Measurements from ENCODE around the gene INVS. TPM values are rescaled to one million over a fixed set of nuclear protein-coding genes. Genes with fewer than 3 reads are reported as not detected.
"Not testable (repeated sequence)": the region's sequence is repeated elsewhere in the genome, so short reads cannot be mapped to it uniquely, and the experiment has no call there.

Gene INVS
- total and polyA plus RNA-seq, 2 of the 13 experiments (the other 11 are each of a cell fraction or from before 2014, with no cell fraction given) = 11.3 to 16.3 TPM

DNA sequence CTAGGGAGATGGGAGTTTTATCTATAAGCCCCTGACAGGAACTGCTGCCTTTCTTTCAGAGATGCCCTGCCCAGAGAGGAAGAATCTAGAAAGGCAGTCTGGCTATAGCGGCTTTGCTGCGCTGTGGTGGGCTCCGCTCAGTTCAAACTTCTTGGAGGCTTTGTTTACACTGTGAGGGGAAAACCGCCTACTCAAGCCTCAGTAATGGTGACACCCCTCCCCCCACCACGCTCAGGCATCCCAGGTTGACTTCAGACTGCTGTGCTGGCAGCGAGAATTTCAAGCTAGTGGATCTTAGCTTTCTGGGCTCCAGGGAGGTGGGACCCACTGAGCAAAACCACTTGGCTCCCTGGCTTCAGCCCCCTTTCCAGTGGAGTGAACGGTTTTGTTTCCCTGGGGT, 137.9 kb downstream of the INVS start:
- H3K36me3 ChIP-seq (replicated peaks in 1 of 2; ENCODE audit: control insufficient read depth in 1 of 2, insufficient read depth in 2 of 2, low read length in 2 of 2); H3K9me3 ChIP-seq (ENCODE audit: low read length); in situ Hi-C loops (cut with HindIII; ENCODE audit: extremely low pct_ligation_motif_present, low pct_unique_long_range_greater_than_20kb); H3K4me3 ChIP-seq (replicated peaks in 1 of 3; ENCODE audit: insufficient read depth in 1 of 3, low read depth in 2 of 3, low read length in 3 of 3); H3K79me2 ChIP-seq (ENCODE audit: insufficient read depth, low read length); CTCF ChIA-PET (ENCODE audit: low intra/inter-chr PET ratio, low total read pairs); intact Hi-C loops (cut with micrococcal nuclease; ENCODE audit: unreplicated experiment); H3K4me2 ChIP-seq (ENCODE audit: low read depth, low read length); DNase-seq (ENCODE audit: low spot score); BruUV-seq (replicated peaks); H3K27me3 ChIP-seq (ENCODE audit: control insufficient read depth in 1 of 2, insufficient read depth in 2 of 2, low read length in 2 of 2); ATAC-seq; H3K4me1 ChIP-seq (ENCODE audit: insufficient read depth, low read length); H2AFZ ChIP-seq (ENCODE audit: low read length); H4K20me1 ChIP-seq (ENCODE audit: insufficient read depth, low read length); FAIRE-seq; H3K27ac ChIP-seq (ENCODE audit: extremely low read length, insufficient read depth, low read length); H3K9ac ChIP-seq (ENCODE audit: insufficient read depth, low read depth, low read length); POLR2A ChIA-PET: not testable (repeated sequence)
- WGBS (ENCODE audit: low lambda C conversion rate) = 96% methylated on average over 7 of the region's 7 CpGs

DNA sequence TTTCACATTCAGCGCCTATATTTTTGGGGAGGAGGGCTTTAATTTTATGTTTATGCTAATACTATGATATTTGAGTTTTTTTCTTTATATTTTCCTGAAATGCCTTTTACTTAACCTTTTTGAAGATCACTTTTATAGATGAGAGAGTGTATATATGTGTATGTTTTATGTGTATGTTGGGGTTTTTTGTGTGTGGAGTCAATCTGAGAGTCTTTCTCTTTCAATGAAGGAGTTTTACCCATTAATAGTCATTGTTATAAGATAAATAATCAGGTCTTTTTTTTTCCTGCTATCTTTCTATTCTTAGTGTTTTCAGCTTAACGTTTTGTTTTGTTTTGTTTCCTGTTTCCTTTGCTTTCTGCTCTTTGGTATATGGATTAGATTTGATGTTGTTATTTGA, 141.5 kb downstream of the INVS start:
- H3K4me3 ChIP-seq (replicated peaks in 1 of 3; ENCODE audit: insufficient read depth in 1 of 3, low read depth in 2 of 3, low read length in 3 of 3) = no peak overlapping the region
- intact Hi-C loops (cut with micrococcal nuclease; ENCODE audit: unreplicated experiment) = no loop called here
- no peaks in the 10 kb centered on the region for H3K9me3 ChIP-seq (ENCODE audit: low read length)
- DNase-seq (ENCODE audit: low spot score) (no peak), ATAC-seq (no peak), FAIRE-seq (no peak)
- H3K9ac ChIP-seq (ENCODE audit: insufficient read depth, low read depth, low read length) = no peak overlapping the region
- no TSS peak for BruUV-seq (replicated peaks)
- no peaks in the 10 kb centered on the region for H3K79me2 ChIP-seq (ENCODE audit: insufficient read depth, low read length)
- H3K27ac ChIP-seq (ENCODE audit: extremely low read length, insufficient read depth, low read length) = no peak overlapping the region
- in situ Hi-C loops (cut with HindIII; ENCODE audit: extremely low pct_ligation_motif_present, low pct_unique_long_range_greater_than_20kb) = no loop called here
- H3K36me3 ChIP-seq (replicated peaks in 1 of 2; ENCODE audit: control insufficient read depth in 1 of 2, insufficient read depth in 2 of 2, low read length in 2 of 2) = peaks cover 0 to 11% of the 10 kb centered on the region in 2 experiments; a peak in 1 of 5 replicates
- H3K4me2 ChIP-seq (ENCODE audit: low read depth, low read length) = no peak overlapping the region
- ChIA-PET POLR2A (no interaction called here), CTCF (ENCODE audit: low intra/inter-chr PET ratio, low total read pairs) (no interaction called here)
- no peaks in the 10 kb centered on the region for H3K27me3 ChIP-seq (ENCODE audit: control insufficient read depth in 1 of 2, insufficient read depth in 2 of 2, low read length in 2 of 2)
- H3K4me1 ChIP-seq (ENCODE audit: insufficient read depth, low read length) = no peaks in the 10 kb centered on the region
- WGBS (ENCODE audit: low lambda C conversion rate) = 88% methylated on average over 2 of the region's 2 CpGs
- no peak overlapping the region for H2AFZ ChIP-seq (ENCODE audit: low read length)
- H4K20me1 ChIP-seq (ENCODE audit: insufficient read depth, low read length) = no peaks in the 10 kb centered on the region
- TF ChIP-seq ZNF350 (CRISPR knock-in tag; IDR thresholded peaks at IDR 0.05; ENCODE audit: borderline replicate concordance, low read depth) (no peak), U2AF2 (IDR thresholded peaks at IDR 0.05; ENCODE audit: low read depth, low read length) (no peak), KLF15 (CRISPR knock-in tag; IDR thresholded peaks at IDR 0.05; ENCODE audit: borderline replicate concordance) (no peak), CCDC6 (CRISPR knock-in tag; IDR thresholded peaks at IDR 0.05) (no peak)
- TF ChIP-seq, protein P1, sequence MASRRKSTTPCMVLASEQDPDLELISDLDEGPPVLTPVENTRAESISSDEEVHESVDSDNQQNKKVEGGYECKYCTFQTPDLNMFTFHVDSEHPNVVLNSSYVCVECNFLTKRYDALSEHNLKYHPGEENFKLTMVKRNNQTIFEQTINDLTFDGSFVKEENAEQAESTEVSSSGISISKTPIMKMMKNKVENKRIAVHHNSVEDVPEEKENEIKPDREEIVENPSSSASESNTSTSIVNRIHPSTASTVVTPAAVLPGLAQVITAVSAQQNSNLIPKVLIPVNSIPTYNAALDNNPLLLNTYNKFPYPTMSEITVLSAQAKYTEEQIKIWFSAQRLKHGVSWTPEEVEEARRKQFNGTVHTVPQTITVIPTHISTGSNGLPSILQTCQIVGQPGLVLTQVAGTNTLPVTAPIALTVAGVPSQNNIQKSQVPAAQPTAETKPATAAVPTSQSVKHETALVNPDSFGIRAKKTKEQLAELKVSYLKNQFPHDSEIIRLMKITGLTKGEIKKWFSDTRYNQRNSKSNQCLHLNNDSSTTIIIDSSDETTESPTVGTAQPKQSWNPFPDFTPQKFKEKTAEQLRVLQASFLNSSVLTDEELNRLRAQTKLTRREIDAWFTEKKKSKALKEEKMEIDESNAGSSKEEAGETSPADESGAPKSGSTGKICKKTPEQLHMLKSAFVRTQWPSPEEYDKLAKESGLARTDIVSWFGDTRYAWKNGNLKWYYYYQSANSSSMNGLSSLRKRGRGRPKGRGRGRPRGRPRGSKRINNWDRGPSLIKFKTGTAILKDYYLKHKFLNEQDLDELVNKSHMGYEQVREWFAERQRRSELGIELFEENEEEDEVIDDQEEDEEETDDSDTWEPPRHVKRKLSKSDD (CRISPR knock-in tag; IDR thresholded peaks at IDR 0.05; ENCODE audit: low read depth) = no peak
- TF ChIP-seq, protein P2, sequence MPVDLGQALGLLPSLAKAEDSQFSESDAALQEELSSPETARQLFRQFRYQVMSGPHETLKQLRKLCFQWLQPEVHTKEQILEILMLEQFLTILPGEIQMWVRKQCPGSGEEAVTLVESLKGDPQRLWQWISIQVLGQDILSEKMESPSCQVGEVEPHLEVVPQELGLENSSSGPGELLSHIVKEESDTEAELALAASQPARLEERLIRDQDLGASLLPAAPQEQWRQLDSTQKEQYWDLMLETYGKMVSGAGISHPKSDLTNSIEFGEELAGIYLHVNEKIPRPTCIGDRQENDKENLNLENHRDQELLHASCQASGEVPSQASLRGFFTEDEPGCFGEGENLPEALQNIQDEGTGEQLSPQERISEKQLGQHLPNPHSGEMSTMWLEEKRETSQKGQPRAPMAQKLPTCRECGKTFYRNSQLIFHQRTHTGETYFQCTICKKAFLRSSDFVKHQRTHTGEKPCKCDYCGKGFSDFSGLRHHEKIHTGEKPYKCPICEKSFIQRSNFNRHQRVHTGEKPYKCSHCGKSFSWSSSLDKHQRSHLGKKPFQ (CRISPR knock-in tag; IDR thresholded peaks at IDR 0.05; ENCODE audit: insufficient replicate concordance) = no peak
- TF ChIP-seq, protein P3, sequence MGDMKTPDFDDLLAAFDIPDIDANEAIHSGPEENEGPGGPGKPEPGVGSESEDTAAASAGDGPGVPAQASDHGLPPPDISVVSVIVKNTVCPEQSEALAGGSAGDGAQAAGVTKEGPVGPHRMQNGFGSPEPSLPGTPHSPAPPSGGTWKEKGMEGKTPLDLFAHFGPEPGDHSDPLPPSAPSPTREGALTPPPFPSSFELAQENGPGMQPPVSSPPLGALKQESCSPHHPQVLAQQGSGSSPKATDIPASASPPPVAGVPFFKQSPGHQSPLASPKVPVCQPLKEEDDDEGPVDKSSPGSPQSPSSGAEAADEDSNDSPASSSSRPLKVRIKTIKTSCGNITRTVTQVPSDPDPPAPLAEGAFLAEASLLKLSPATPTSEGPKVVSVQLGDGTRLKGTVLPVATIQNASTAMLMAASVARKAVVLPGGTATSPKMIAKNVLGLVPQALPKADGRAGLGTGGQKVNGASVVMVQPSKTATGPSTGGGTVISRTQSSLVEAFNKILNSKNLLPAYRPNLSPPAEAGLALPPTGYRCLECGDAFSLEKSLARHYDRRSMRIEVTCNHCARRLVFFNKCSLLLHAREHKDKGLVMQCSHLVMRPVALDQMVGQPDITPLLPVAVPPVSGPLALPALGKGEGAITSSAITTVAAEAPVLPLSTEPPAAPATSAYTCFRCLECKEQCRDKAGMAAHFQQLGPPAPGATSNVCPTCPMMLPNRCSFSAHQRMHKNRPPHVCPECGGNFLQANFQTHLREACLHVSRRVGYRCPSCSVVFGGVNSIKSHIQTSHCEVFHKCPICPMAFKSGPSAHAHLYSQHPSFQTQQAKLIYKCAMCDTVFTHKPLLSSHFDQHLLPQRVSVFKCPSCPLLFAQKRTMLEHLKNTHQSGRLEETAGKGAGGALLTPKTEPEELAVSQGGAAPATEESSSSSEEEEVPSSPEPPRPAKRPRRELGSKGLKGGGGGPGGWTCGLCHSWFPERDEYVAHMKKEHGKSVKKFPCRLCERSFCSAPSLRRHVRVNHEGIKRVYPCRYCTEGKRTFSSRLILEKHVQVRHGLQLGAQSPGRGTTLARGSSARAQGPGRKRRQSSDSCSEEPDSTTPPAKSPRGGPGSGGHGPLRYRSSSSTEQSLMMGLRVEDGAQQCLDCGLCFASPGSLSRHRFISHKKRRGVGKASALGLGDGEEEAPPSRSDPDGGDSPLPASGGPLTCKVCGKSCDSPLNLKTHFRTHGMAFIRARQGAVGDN (CRISPR knock-in tag; IDR thresholded peaks at IDR 0.05) = no peak

Measured in HepG2 (cell line).